ENCODE measurements around the gene RAD51B. TPM values are rescaled to one million over a fixed set of nuclear protein-coding genes. Genes with fewer than 3 reads are reported as not detected.

The RAD51B gene
- total and polyA plus RNA-seq, 2 experiments from 2014 or later, result 11.7 to 17.8 TPM

- H3K27me3 ChIP-seq, result no peaks in the 10 kb centered on the region
- H3K4me3 ChIP-seq, result no peak overlapping the region
- no peak for TF ChIP-seq CTCF (IDR thresholded peaks at IDR 0.05; ENCODE audit: low read depth, low read length)
- H3K27ac ChIP-seq, result no peak overlapping the region
- H3K36me3 ChIP-seq, result no peaks in the 10 kb centered on the region
- DNase-seq (ENCODE audit: low read depth in 1 of 2, low spot score in 1 of 2), result no peak
- no peaks in the 10 kb centered on the region for H3K9me3 ChIP-seq (ENCODE audit: low read depth)
- peaks cover 4% of the 10 kb centered on the region for H3K4me1 ChIP-seq (ENCODE audit: low read depth)
Observed at GRCh38 chr14:68556253-68556652, 736.7 kb downstream of the RAD51B start.

- TF ChIP-seq CTCF (IDR thresholded peaks at IDR 0.05; ENCODE audit: low read depth, low read length), result no peak
- Histone ChIP-seq H3K4me1 (ENCODE audit: low read depth) (peaks cover 9% of the 10 kb centered on the region), H3K36me3 (no peaks in the 10 kb centered on the region), H3K9me3 (ENCODE audit: low read depth) (no peaks in the 10 kb centered on the region), H3K27ac (no peak overlapping the region), H3K27me3 (no peaks in the 10 kb centered on the region), H3K4me3 (no peak overlapping the region)
- no peak for DNase-seq (ENCODE audit: low read depth in 1 of 2, low spot score in 1 of 2)
Observed at GRCh38 chr14:68557648-68558047, 738.1 kb downstream of the RAD51B start.

- no peak overlapping the region for H3K27ac ChIP-seq
- H3K9me3 ChIP-seq (ENCODE audit: low read depth), result no peaks in the 10 kb centered on the region
- H3K4me1 ChIP-seq (ENCODE audit: low read depth), result peaks cover 12% of the 10 kb centered on the region
- no peaks in the 10 kb centered on the region for H3K36me3 ChIP-seq
- TF ChIP-seq CTCF (IDR thresholded peaks at IDR 0.05; ENCODE audit: low read depth, low read length), result no peak
- no peak for DNase-seq (ENCODE audit: low read depth in 1 of 2, low spot score in 1 of 2)
- H3K4me3 ChIP-seq, result no peak overlapping the region
- H3K27me3 ChIP-seq, result no peaks in the 10 kb centered on the region
Observed at GRCh38 chr14:68558096-68558495, 738.5 kb downstream of the RAD51B start.

GRCh38 chr14:68559949-68560348, 740.4 kb downstream of the RAD51B start:
- TF ChIP-seq CTCF (IDR thresholded peaks at IDR 0.05; ENCODE audit: low read depth, low read length), result no peak

GRCh38 chr14:68561531-68562007, 742.0 kb downstream of the RAD51B start:
- no peak overlapping the region for H3K27ac ChIP-seq
- no peaks in the 10 kb centered on the region for H3K36me3 ChIP-seq
- no peak for TF ChIP-seq CTCF (IDR thresholded peaks at IDR 0.05; ENCODE audit: low read depth, low read length)
- H3K9me3 ChIP-seq (ENCODE audit: low read depth), result no peaks in the 10 kb centered on the region
- no peak for DNase-seq (ENCODE audit: low read depth in 1 of 2, low spot score in 1 of 2)
- H3K4me1 ChIP-seq (ENCODE audit: low read depth), result peaks cover 38% of the 10 kb centered on the region
- H3K4me3 ChIP-seq, result no peak overlapping the region
- no peaks in the 10 kb centered on the region for H3K27me3 ChIP-seq

More at GRCh38 chr14:68559949-68560348, 740.4 kb downstream of the RAD51B start:
- DNase-seq (ENCODE audit: low read depth in 1 of 2, low spot score in 1 of 2), result no peak
- Histone ChIP-seq H3K9me3 (ENCODE audit: low read depth) (no peaks in the 10 kb centered on the region), H3K4me3 (no peak overlapping the region), H3K27me3 (no peaks in the 10 kb centered on the region), H3K27ac (no peak overlapping the region), H3K36me3 (no peaks in the 10 kb centered on the region), H3K4me1 (ENCODE audit: low read depth) (peaks cover 27% of the 10 kb centered on the region)

GRCh38 chr14:68562911-68563250, 743.3 kb downstream of the RAD51B start:
- no peak for DNase-seq (ENCODE audit: low read depth in 1 of 2, low spot score in 1 of 2)
- TF ChIP-seq CTCF (IDR thresholded peaks at IDR 0.05; ENCODE audit: low read depth, low read length), result no peak
- H3K36me3 ChIP-seq, result no peaks in the 10 kb centered on the region
- peaks cover 38% of the 10 kb centered on the region for H3K4me1 ChIP-seq (ENCODE audit: low read depth)
- H3K27me3 ChIP-seq, result no peaks in the 10 kb centered on the region
- no peak overlapping the region for H3K4me3 ChIP-seq
- no peaks in the 10 kb centered on the region for H3K9me3 ChIP-seq (ENCODE audit: low read depth)
- H3K27ac ChIP-seq, result no peak overlapping the region
